Epithelial cell of esophagus (primary cell): Measurements from ENCODE around the gene CAPN15.
A peak's percentile ranks its signal among the peaks of the same experiment; 100 is the strongest.
"Not testable (repeated sequence)": the region's sequence is repeated elsewhere in the genome, so short reads cannot be mapped to it uniquely, and the experiment has no call there.

ENCODE experiments used
- DNase-seq: peaks from one replicate; pipeline ENCODE4 v3.0.0; 2010; ENCODE audit warnings: low read depth
- H3K4me3 ChIP-seq: 2 replicates; pipeline ENCODE4 v1.5.1; 2011; ENCODE audit warnings: mild to moderate bottlenecking, low read length, control low read depth
- CTCF ChIP-seq: IDR thresholded peaks from 2 replicates; pipeline ENCODE4 v1.5.1; 2011; ENCODE audit warnings: low read depth, mild to moderate bottlenecking, low read length, control low read depth, inconsistent platforms; ENCODE audit not compliant: insufficient read depth; ENCODE audit errors: missing control alignments

The CAPN15 gene

GRCh38 chr16:593406-593805 lies 65.9 kb downstream of the CAPN15 start:
- no peak for TF ChIP-seq CTCF
- H3K4me3 ChIP-seq: peak overlapping the region; percentile 50
- peak; percentile 94 for DNase-seq

GRCh38 chr16:593807-594206 lies 66.3 kb downstream of the CAPN15 start:
- TF ChIP-seq CTCF: no peak
- DNase-seq: no peak
- peak overlapping the region; percentile 13 for H3K4me3 ChIP-seq

- no peak for TF ChIP-seq CTCF
- no peak overlapping the region for H3K4me3 ChIP-seq
- no peak for DNase-seq
Measured at GRCh38 chr16:595094-595528, 67.6 kb downstream of the CAPN15 start.

GRCh38 chr16:595942-596735 lies 68.6 kb downstream of the CAPN15 start:
- DNase-seq: peak; percentile 66
- no peak overlapping the region for H3K4me3 ChIP-seq
- TF ChIP-seq CTCF: no peak

- no peak overlapping the region for H3K4me3 ChIP-seq
- DNase-seq: no peak
- TF ChIP-seq CTCF: no peak
Measured at GRCh38 chr16:596736-597060, 69.2 kb downstream of the CAPN15 start.

- not testable (repeated sequence) for DNase-seq, H3K4me3 ChIP-seq
Measured at GRCh38 chr16:597655-598054, 70.1 kb downstream of the CAPN15 start.

- no peak for TF ChIP-seq CTCF
- no peak overlapping the region for H3K4me3 ChIP-seq
- no peak for DNase-seq
Measured at GRCh38 chr16:598823-599739, 71.6 kb downstream of the CAPN15 start.
